ENCODE results near the gene FARP1.
"Not testable (repeated sequence)": the region's sequence is repeated elsewhere in the genome, so short reads cannot be mapped to it uniquely, and the experiment has no call there.

Gene FARP1

GRCh38 chr13:98342953-98343352 lies 200.1 kb downstream of the FARP1 start:
- no peak for DNase-seq

- no peak for DNase-seq
Measured at GRCh38 chr13:98343461-98343860, 200.6 kb downstream of the FARP1 start.

DNA sequence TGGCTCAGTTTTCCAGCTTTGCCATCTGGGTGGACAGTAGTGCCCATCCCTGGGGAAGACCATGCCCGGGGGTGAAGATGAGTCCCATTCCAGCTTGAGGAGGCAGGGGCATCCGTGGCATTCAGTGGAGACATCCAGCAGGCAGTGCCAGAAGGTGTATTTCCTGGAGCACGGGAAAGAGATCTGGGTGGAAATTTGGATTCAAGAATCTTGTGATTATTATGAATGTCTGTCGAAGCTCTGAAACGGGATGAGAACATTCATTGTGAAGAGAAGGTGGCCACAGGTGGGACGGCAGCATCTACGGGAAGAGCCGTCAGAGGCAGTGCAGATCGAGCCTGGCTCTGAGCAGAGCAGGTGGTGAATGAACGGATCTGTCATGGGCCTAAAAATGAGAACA lies 201.5 kb downstream of the FARP1 start:
- no peak for DNase-seq

GRCh38 chr13:98345107-98345935 lies 202.4 kb downstream of the FARP1 start:
- no peak for DNase-seq

GRCh38 chr13:98346904-98347636 lies 204.2 kb downstream of the FARP1 start:
- no peak for DNase-seq

- DNase-seq = no peak
Measured at GRCh38 chr13:98347756-98348155, 204.9 kb downstream of the FARP1 start.

DNA sequence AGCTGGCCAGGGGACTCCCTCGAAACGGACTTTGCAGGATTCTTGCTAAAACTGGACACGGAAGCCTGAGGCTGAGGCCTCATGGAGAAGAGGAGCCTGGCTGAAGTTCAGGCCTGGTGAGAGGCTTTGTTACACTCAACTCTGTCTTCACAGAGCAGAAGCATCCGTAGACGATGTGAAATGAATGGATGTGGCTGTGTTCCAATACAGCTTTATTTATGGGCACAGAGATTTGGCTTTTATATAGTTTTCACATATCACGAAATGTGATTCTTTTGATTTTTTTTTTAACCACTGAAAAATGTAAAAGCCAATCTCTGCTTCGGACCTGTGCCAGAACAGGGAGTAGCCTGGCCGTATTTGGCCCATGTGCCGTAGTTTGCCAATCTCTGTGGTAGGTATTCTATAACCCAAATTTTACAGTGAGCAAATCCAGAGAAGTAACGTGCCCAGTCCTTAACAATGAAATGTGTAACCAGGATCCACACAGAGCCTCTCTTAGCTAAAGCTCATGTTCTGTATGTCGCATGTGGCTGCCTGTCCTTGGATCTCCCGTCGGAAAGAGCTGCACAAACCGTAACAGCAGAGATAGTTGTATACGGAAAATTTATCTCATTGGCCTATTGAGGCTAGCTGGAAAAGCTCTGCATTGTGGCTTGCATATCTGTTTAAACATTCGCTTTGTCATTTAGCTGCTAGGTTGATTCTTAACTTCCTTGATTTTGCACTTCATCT lies 205.7 kb downstream of the FARP1 start:
- DNase-seq = no peak

GRCh38 chr13:98349731-98350305 lies 206.9 kb downstream of the FARP1 start:
- no peak for DNase-seq

- no peak for DNase-seq
Measured at GRCh38 chr13:98350746-98351330, 207.9 kb downstream of the FARP1 start.

DNA sequence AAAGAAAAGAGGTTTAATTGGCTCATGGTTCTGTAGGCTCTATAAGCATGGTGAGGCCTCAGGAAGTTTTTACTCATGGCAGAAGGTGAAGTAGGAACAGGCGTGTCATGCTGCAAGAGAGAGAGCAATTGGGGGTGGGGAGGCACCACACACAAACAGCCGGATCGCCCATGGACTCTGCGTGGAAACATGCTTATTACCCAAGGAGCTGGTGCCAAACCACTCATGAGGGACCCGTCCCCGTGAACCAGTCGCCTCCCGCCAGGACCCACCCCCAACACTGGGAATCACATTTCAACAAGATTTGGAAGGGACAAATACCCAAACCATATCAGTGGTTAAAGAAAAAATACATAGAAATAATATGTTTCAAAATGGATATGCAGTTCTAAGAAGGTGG lies 208.7 kb downstream of the FARP1 start:
- DNase-seq = no peak

DNA sequence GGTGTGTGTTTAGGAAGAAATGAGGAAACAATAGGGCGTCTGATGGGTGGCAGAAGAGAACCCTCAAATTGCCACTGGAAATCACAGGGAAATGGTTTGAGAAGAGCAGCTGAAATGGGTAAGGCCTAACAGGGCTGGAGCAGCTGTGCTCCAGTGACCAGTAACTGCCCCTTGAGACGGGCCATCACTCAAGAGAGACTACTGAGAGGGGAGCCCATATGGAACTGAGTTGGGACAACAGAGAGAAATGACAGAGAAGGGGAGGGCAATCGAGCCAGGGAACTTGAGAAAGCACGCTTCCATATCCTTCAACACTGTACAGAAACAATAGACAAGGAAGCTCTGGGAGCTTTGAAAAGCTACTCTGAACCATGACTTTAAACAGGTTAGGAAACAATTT lies 209.3 kb downstream of the FARP1 start:
- no peak for DNase-seq

DNA sequence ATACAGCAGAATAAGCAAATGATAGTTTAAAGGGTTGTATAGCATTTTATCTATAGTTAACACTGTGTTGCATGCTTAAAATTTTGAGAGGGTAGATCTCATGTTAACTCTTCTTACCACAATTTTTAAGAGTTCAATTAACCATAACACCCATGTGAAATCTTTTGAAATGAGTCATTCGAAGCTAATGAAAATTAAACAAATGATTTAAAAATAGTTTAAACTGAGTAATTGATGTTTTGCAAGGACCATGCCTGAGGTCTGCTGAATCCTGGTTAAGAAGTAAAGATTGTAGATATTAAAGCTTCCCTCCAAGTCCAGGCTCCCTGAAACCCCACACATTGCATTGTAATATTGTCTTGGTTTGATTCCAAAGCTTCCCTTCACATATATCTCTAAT lies 210.9 kb downstream of the FARP1 start:
- DNase-seq = no peak

DNA sequence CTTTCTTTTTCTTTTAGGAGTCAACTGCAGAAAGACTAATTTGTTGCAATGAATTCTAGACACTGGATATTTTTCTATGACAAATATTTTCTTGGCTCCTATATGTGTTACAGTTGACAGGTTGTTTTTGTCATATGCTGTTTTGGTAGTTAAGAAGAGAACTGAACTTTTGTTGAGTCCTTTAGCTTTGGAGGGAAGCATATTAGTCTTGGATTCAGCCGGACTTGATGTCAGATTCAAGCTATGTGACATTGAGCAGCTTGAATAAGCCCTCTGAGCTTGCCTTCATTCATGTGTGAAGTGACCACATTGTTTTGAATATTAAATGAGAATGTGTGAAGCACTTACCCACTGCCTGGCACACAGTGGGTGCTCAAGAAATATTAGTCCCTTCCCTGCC lies 216.0 kb downstream of the FARP1 start:
- no peak for DNase-seq

- no peak for DNase-seq
Measured at GRCh38 chr13:98360545-98360944, 217.7 kb downstream of the FARP1 start.

GRCh38 chr13:98363326-98363725 lies 220.4 kb downstream of the FARP1 start:
- DNase-seq = no peak

DNA sequence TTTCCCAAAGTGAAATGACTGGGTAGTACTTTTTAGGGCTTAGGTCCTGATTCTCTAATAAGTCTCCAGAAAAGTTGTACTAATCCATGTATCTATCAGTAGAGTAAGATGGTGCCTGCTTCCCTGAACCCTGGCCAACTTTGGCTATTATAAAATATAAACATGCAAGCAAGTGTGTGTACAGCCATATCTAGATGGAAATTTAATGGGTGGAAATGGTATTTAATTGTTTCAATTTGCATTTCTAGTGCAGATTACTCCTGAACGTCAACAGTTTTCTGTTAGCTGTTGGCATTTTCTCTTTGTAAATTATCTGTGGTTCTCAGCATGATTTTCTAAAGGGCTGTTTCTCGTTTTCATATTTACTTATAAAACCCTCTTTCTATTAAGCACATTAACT lies 221.3 kb downstream of the FARP1 start:
- DNase-seq = no peak

DNA sequence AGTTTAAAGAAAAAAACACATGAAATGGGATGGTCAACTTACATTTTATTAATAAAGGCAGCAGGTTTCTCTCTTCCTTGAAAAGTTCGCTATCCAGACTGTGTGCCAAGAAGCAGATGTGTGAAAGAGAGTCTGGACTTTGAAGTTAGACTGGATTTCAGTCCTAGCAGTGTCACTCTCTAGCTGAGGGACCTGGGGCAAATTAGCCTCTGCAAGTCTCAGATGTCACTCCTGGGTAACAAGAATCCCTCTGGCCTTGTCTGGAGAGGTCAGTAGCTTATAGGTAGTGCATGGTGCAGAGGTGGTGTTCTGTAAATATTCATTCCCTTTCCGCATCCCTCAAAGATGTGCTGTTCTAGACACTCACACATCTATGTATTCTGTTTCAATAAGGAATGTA lies 221.8 kb downstream of the FARP1 start:
- no peak for DNase-seq

- DNase-seq = no peak
Measured at GRCh38 chr13:98365302-98365701, 222.4 kb downstream of the FARP1 start.

DNA sequence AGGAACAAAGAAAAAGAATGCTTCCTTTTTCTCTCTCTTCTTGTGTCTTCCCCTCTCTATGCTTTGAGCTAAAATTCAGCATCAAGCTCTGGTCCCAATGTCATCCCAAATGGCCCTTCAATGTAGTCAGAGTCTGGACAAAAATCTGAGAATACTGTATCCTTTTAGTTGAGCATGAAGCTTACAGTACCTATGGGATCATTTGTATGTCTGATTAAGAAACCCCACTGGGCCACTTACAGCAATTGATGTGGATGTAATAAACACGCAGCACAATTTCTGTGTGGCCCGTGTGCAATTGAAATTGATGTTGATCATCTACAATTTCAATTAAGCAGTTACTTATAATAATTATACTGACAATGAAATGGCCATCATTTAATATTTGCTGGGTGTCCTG lies 223.1 kb downstream of the FARP1 start:
- DNase-seq = no peak

- no peak for DNase-seq
Measured at GRCh38 chr13:98366443-98366842, 223.5 kb downstream of the FARP1 start.

DNA sequence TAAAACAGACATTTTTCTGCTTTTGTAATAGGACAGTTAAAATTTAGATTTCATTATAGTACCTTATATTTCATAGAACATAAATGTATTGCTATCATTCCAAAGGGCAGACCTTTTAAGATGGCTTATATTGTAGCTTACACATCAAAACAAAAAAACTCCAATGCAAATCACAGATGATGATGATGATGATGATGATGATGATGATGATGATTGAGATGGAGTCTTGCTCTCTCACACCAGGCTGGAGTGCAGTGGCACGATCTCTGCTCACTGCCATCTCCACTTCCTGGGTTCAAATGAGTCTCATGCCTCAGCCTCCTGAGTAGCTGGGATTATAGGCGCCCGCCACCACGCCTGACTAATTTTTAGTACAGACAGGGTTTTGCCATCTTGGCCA lies 224.1 kb downstream of the FARP1 start:
- DNase-seq = no peak

DNA sequence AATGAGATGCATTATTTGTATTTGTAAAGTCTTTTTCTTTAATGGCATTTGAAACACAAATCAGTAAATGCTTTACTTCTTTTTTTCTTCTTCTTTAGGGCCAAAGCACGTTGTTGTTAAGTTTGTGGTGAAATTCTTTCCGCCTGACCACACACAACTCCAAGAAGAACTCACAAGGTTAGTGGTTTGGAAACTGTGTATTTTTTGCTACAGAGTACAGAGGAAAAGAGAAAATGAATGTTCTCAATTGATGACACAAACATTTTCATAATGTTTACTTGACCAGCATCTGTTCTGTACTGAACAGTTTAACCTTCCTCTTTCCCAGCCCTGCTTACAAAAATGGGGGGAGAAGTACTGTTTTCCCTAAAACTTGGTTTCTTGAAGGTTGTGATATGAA lies 225.1 kb downstream of the FARP1 start:
- DNase-seq = no peak

- not testable (repeated sequence) for DNase-seq
Measured at GRCh38 chr13:98369520-98369919, 226.6 kb downstream of the FARP1 start.

Measured in activated CD8-positive, alpha-beta memory T cell treated with anti-CD3 and anti-CD28 coated beads, Interleukin-2, amount 50 U/mL, for 48 hours (primary cell).